ENCODE measurements around the gene PARK7.
"Not testable (repeated sequence)": the region's sequence is repeated elsewhere in the genome, so short reads cannot be mapped to it uniquely, and the experiment has no call there.

PARK7 gene

DNA sequence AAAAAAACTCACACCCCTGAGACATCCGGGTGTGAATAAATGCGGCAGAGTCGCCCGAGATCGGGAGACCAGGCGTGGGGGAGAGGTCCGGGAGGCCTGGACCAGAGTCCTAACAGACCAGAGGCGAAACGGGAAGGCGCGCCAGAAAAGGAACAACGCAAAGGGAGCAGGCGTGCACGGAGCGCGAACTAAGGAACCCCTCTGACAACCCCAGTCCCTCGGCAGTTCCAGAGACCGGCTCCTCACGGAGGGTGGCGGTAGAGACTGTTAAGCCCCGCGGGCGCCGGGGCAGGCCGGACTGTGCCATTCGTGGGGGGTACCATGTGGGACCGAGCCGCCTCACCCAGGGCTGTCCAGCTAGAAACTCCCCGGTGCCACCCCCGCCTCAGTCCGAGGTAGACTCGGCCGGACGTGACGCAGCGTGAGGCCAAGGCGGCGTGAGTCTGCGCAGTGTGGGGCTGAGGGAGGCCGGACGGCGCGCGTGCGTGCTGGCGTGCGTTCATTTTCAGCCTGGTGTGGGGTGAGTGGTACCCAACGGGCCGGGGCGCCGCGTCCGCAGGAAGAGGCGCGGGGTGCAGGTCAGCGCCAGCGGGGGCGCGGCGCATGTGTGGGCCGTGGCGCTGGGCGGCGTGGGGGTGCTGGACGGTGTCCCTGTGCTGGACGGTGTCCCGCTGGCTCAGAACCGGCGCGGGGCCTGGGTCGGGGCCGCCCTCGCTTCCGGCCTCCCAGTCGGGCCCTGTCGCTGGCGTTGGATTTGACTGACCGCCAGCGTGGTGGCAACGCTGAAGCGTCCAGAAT lies at the start of gene PARK7:
TSS of gene PARK7 (plus strand) at position 496 of the 798 bp plus-strand sequence. CDS start 1,075 bp downstream, outside the sequence.
- DNase-seq (ENCODE audit: low spot score) = peak; percentile 99

DNA sequence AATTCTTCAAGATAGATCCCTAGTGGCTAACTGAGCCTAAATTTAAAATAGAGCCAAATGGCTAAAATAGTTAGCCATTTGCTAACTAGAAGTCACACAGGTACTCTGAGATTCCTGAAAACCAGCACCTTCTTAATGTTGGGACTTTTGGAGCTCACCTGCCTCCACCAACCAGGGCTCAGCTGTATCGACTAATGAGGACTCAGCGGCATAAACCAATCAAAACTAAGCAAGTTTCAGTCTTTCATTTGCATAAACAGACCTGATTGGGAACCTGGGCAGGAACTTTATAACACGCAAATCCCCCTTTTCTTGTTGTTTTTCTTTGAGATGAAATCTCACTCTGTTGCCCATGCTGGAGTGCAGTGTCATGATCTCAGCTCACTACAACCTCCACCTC lies 49.4 kb upstream of the PARK7 start:
- no peak for DNase-seq (ENCODE audit: low spot score)

- DNase-seq (ENCODE audit: low spot score) = no peak
Observed at GRCh38 chr1:7912743-7913557, 48.6 kb upstream of the PARK7 start.

- DNase-seq (ENCODE audit: low spot score) = no peak
Observed at GRCh38 chr1:7915826-7916500, 45.5 kb upstream of the PARK7 start.

- DNase-seq (ENCODE audit: low spot score) = no peak
Observed at GRCh38 chr1:7916501-7916830, 45.0 kb upstream of the PARK7 start.

- not testable (repeated sequence) for DNase-seq (ENCODE audit: low spot score)
Observed at GRCh38 chr1:7917971-7918370, 43.5 kb upstream of the PARK7 start.

- DNase-seq (ENCODE audit: low spot score) = no peak
Observed at GRCh38 chr1:7919880-7920279, 41.6 kb upstream of the PARK7 start.

- DNase-seq (ENCODE audit: low spot score) = no peak
Observed at GRCh38 chr1:7921796-7922195, 39.7 kb upstream of the PARK7 start.

DNA sequence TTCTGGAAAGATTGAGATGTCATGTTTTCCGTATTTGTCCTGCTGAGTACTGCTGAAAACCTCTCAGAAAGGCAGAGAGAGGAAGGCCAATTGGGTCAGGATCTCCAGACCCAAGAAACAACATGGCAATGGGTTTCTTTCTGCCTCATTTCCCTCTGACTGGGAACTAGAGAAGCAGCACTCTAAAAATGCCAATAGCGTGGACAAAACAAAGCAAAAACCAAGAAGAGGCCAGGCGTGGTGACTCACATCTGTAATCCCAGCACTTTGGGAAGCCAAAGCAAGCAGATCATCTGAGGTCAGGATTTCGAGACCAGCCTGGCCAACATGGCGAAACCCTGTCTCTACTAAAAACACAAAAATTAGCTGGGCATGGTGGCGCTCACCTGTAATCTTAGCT lies 39.2 kb upstream of the PARK7 start:
- peak; percentile 23 for DNase-seq (ENCODE audit: low spot score)

DNA sequence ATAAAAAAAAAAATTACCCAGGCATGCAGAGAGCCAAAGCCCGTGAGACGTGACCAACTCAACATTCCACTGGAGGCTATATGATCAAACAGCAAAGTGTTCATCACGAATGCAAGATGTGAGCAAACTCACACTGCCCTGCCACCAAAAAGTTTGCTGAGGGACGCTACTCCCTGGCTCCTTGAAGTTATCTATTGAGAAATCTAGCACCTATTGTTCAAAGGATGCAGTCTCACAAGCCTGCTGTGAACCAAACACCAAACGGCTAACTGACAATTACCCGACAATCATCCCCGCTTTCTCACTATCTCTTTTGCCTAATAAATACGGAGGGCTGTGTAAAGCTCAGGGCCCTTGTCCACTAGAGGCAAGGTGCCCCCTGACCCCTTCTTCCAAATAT lies 34.5 kb upstream of the PARK7 start:
- not testable (repeated sequence) for DNase-seq (ENCODE audit: low spot score)

DNA sequence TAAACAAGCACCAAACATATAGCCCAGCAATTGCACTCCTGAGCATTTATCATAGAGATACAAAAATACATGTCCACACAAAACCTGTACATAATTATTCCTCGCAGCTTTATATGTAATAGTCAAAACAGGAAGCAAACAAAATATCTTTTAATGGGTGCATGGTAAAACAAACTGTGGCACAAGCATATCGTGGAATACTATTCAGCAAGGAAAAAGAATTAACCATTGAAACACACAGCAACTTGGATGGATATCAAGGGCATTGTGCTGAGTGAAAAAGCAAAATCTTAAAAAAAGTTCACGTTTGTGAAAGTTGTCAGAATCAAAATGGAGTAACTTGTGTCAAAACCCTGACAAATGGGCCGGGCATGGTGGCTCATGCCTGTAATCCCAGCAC lies 33.3 kb upstream of the PARK7 start:
- no peak for DNase-seq (ENCODE audit: low spot score)

DNA sequence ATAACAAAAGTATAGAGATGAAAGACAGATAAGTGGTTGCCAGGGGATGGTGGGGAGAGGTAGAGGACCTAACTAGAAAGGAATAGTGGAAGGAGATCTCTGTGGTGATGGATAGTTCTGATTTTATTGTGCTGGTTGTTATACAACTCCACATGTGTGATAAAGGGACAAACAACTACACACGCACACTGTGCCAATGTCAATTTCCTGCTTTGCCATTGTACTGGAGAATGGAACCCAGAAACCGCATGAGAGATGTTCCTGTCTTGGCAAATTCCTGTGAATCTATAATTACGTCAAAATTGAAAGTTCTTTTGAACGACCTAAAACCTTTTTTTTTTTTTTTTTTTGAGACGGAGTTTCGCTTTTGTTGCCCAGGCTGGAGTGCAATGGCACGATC lies 31.9 kb upstream of the PARK7 start:
- DNase-seq (ENCODE audit: low spot score) = no peak

GRCh38 chr1:7930645-7931445 lies 30.7 kb upstream of the PARK7 start:
- no peak for DNase-seq (ENCODE audit: low spot score)

DNA sequence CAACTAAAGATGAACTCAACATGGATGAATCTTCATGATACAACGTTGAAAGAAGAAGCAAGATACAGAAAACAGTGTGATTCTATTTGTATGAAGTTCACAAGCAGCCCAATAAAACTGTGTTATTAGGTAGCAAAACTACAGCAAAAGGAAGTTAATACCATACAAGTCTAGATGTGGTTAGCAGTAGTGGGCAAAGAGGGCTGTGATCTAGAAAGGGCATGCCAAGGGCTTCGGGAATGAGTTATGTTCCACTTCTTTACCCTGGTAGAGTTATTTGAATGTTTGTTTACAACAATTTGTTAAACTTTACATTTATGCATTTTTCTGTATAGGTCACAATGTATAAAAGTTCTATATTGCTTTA lies 30.1 kb upstream of the PARK7 start:
- DNase-seq (ENCODE audit: low spot score) = no peak

DNA sequence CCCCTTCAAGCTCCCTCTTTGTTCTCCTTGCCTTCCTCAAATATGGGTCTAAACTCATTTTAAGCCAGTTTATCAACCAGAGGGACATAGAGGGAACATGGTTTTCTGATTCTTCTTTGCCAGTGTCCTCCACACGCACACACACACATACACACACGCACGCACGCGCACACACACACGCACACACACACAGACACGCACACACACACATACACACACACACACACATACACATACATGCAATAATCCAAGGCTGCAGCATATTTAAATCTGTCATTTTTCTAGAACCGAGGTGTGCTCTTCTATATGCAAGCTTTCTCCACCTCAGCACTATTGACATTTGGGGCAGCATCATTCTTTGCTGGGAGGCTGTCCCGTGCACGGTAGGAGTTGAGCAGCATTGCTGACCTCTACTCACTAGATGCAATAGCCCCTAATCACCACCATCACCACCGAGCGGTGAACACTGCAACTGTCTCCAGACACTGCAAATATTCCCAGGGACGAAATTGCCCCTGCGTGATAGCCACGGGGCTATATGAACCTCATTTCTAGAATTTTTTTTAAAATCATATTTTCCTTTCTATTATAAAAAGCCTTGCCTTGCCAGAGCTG lies 28.9 kb upstream of the PARK7 start:
- no peak for DNase-seq (ENCODE audit: low spot score)

- DNase-seq (ENCODE audit: low spot score) = no peak
Observed at GRCh38 chr1:7938070-7938469, 23.4 kb upstream of the PARK7 start.

- no peak for DNase-seq (ENCODE audit: low spot score)
Observed at GRCh38 chr1:7940034-7940433, 21.5 kb upstream of the PARK7 start.

GRCh38 chr1:7940745-7941436 lies 20.6 kb upstream of the PARK7 start, which contains the start of gene TNFRSF9:
Gene TNFRSF9 (minus strand): TSS chr1:7940839. CDS start chr1:7939994, 845 bp downstream.
- no peak for DNase-seq (ENCODE audit: low spot score)

- no peak for DNase-seq (ENCODE audit: low spot score)
Observed at GRCh38 chr1:7941437-7941793, 20.1 kb upstream of the PARK7 start.

- DNase-seq (ENCODE audit: low spot score) = peak; percentile 71
Observed at GRCh38 chr1:7942214-7942921, 19.1 kb upstream of the PARK7 start.

Data from AG08396 (cell line).